Chondrocyte (in vitro differentiated cells): ENCODE results near the gene XRCC3. TPM values are rescaled to one million over a fixed set of nuclear protein-coding genes. Genes with fewer than 3 reads are reported as not detected.

Experiments used
- DNase-seq: peaks from one replicate; pipeline ENCODE4 v3.0.0; 2021; ENCODE audit warnings: mixed read lengths, low spot score
- H3K27ac Mint-ChIP-seq: one replicate; pipeline ENCODE4 v1.8.0; 2021; ENCODE audit warnings: mild to moderate bottlenecking, moderate library complexity, mixed read lengths; ENCODE audit not compliant: unreplicated experiment
- H3K27me3 Mint-ChIP-seq: 2 replicates; pipeline ENCODE4 v1.8.0; 2021; ENCODE audit warnings: low read depth, mixed read lengths
- H3K36me3 Mint-ChIP-seq: 2 replicates; pipeline ENCODE4 v1.8.0; 2021; ENCODE audit warnings: low read depth, mixed read lengths
- H3K4me1 Mint-ChIP-seq: 2 replicates; pipeline ENCODE4 v1.8.0; 2021; ENCODE audit warnings: low read depth, mild to moderate bottlenecking, mixed read lengths
- H3K4me3 Mint-ChIP-seq: one replicate; pipeline ENCODE4 v1.8.0; 2021; ENCODE audit warnings: mild to moderate bottlenecking, moderate library complexity, mixed read lengths; ENCODE audit not compliant: unreplicated experiment
- H3K9me3 Mint-ChIP-seq: 2 replicates; pipeline ENCODE4 v1.8.0; 2021; ENCODE audit warnings: low read depth, mixed read lengths
- total RNA-seq: library from RNA; stranded (reverse); gene quantifications from 3 replicates; pipeline ENCODE4 v1.2.1, GENCODE V29; 2021
- TF ChIP-seq, protein P1 (sequence below): fragments of 200-600 bp; sonication (generic); IDR thresholded peaks from 2 replicates; pipeline ENCODE4 v1.5.0; 2021; ENCODE audit warnings: antibody characterized with exemption, mild to moderate bottlenecking, moderate library complexity

The XRCC3 gene
- total RNA-seq, 1 donor from 2014 or later: 3.4 TPM

DNA sequence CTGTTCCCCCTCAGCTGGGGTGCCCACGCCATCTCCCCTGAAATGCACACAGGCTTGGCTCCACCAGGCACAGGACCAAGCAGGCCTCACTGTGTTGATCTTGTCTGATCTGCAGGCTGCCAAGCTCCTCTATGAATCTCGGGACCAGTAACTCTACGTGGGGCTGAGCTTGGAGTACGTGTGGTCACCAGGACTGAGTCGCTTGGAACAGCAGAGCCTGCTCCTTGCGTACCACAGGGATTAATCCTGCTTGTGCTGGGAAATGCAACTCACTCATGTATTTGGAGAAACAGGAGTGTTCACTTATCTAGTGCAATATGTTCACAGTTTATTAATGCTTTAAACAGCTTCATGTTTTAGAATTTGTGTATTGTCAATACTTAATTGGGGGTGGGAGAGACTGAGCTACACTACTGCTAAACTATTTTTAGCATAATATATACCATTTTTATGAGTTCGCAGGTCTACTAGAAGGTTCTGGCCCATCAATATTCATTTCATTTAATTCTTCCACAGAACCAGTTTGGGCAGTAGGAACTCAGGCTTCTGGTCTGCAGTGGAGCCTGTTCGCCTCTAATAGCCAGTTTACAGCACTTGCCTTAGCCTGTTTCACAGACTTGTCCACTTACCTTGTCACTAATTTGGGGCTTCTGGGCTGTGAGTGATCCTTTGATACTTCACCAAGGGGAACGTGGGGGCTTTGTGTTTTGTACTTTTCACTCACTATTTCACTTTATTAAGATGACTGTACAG is 17.8 kb upstream of the XRCC3 start:
- Mint-ChIP-seq H3K4me1 (peaks cover 7% of the 10 kb centered on the region), H3K9me3 (no peaks in the 10 kb centered on the region), H3K27ac (no peak overlapping the region), H3K4me3 (no peak overlapping the region), H3K27me3 (no peaks in the 10 kb centered on the region), H3K36me3 (peaks cover 20% of the 10 kb centered on the region)
- peak; percentile 1 for DNase-seq
- TF ChIP-seq, protein P1, sequence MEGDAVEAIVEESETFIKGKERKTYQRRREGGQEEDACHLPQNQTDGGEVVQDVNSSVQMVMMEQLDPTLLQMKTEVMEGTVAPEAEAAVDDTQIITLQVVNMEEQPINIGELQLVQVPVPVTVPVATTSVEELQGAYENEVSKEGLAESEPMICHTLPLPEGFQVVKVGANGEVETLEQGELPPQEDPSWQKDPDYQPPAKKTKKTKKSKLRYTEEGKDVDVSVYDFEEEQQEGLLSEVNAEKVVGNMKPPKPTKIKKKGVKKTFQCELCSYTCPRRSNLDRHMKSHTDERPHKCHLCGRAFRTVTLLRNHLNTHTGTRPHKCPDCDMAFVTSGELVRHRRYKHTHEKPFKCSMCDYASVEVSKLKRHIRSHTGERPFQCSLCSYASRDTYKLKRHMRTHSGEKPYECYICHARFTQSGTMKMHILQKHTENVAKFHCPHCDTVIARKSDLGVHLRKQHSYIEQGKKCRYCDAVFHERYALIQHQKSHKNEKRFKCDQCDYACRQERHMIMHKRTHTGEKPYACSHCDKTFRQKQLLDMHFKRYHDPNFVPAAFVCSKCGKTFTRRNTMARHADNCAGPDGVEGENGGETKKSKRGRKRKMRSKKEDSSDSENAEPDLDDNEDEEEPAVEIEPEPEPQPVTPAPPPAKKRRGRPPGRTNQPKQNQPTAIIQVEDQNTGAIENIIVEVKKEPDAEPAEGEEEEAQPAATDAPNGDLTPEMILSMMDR: no peak

DNA sequence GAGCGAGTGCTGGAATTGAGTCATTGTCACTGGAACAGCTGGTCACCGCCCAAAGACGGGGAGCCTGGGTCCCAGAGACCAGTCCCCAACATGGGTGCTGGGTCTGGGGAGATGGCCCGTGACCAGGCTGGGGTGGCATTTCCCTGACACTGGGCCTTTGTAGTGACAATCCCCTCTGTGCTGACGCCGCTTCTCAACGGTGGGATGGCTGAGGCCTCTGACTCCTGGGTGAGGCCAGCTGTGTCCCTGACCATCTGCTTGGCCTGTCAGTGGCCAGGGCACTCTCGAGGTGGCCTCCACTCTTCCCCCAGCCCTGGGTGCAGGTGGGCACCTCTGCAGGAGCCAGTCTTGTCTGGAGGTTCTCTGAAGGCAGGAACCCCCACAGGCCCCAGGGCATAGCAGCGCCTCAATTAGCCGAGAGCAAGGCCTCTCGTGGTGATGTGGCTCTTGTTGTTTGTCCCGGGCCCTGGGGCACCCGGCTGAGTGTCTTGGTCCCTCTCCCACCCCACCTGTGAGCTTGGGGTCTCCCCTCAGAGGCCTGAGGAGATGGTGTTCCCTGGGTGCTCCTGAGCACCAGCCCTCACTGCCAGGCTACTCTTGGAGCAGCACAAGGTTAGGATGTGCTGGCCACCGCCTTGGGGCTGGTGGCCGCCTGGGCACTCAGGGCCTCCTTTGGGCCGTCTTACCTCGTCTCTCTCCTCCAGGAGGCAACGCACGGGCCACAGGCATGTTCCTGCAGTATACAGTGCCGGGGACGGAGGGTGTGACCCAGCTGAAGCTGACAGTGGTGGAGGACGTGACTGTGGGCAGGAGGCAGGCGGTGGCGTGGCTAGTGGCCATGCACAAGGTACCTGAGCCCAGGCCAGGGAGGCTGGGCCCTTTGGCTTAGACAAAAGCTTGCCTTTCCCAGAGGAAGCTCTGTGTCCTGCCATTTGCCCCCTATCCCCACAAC is 16.9 kb upstream of the XRCC3 start:
- Mint-ChIP-seq H3K9me3 (no peaks in the 10 kb centered on the region), H3K36me3 (peaks cover 20% of the 10 kb centered on the region), H3K4me3 (no peak overlapping the region), H3K4me1 (peaks cover 7% of the 10 kb centered on the region), H3K27ac (no peak overlapping the region), H3K27me3 (no peaks in the 10 kb centered on the region)
- TF ChIP-seq, protein P1: no peak
- peak; percentile 88 for DNase-seq

DNA sequence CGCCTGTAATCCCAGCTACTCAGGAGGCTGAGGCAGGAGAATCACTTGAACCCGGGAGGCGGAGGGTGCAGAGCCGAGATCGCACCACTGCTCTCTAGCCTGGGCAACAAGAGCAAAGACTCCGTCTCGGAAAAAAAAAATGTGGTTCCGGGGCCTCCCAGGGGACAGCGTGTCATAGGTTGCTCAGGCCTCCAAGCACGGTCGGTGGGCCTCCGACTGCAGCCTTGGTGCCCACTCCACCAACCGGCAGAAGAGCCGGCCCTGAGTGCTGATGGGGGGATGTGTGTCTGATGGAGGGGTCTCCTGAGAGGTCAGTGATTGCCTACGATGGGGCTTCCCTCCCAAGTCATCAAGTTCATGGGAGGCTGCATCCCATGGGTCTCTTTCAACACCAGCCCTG is 16.2 kb upstream of the XRCC3 start:
- H3K9me3 Mint-ChIP-seq: no peaks in the 10 kb centered on the region
- H3K4me3 Mint-ChIP-seq: no peak overlapping the region
- no peak for DNase-seq
- peaks cover 22% of the 10 kb centered on the region for H3K36me3 Mint-ChIP-seq
- peaks cover under 1% of the 10 kb centered on the region for H3K4me1 Mint-ChIP-seq
- H3K27me3 Mint-ChIP-seq: no peaks in the 10 kb centered on the region
- H3K27ac Mint-ChIP-seq: no peak overlapping the region
- TF ChIP-seq, protein P1: no peak

DNA sequence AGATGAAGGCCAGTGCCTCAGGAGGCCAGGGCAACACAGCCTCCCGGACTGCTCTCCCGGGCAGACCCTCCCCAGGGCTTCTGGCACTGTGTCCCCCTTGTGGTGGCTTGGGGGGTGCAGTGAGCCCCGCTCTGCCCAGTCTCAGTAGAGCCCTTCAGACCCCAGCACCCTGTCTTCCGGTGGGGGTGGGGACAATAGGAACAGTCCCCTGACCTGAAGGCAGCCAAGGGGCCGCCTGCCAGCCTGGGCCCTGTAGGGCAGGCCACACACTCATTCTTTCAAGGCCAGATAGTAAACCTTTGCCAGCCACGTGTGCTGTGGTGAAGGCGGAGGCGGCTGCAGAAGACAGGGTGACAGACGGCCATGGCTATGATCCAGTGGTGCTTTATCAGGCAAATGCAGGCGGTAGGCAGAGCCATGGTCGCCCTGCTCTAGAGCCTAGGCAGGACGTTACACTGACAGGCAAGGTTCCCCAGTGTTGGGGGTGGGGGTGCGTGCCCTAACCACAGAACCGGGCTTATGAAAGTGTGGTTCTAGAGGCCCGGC is 15.3 kb upstream of the XRCC3 start:
- Mint-ChIP-seq H3K4me3 (no peak overlapping the region), H3K4me1 (peaks cover under 1% of the 10 kb centered on the region), H3K9me3 (no peaks in the 10 kb centered on the region), H3K27ac (no peak overlapping the region), H3K27me3 (no peaks in the 10 kb centered on the region), H3K36me3 (peaks cover 22% of the 10 kb centered on the region)
- TF ChIP-seq, protein P1: peak; percentile 20
- DNase-seq: no peak
